H7 (cell line): ENCODE data around the gene TMIGD1. TPM values are rescaled to one million over a fixed set of nuclear protein-coding genes. Genes with fewer than 3 reads are reported as not detected.

Experiments used
- DNase-seq: peaks from one replicate; pipeline ENCODE4 v3.0.0; 2012
- H3K27me3 ChIP-seq: 2 replicates; pipeline ENCODE4 v1.6.0; 2011; ENCODE audit warnings: mild to moderate bottlenecking, low read length; ENCODE audit not compliant: control insufficient read depth, insufficient read depth
- H3K36me3 ChIP-seq: replicated peaks from 2 replicates; pipeline ENCODE4 v1.5.1; 2011; ENCODE audit warnings: low read length; ENCODE audit not compliant: control insufficient read depth, insufficient read depth
- H3K4me3 ChIP-seq: 2 replicates; pipeline ENCODE4 v1.5.1; 2011; ENCODE audit warnings: low read depth, mild to moderate bottlenecking, control low read depth, low read length, moderate library complexity; ENCODE audit not compliant: insufficient read depth
- total RNA-seq: library from RNA; depleted of rRNA; stranded (reverse); fragments of >200 nt; shearing (Covaris generic); gene quantifications from 2 replicates; pipeline ENCODE4 v1.2.3, GENCODE V29; 2014

The TMIGD1 gene
- total RNA-seq, 1 experiment from 2014 or later = not detected

DNA sequence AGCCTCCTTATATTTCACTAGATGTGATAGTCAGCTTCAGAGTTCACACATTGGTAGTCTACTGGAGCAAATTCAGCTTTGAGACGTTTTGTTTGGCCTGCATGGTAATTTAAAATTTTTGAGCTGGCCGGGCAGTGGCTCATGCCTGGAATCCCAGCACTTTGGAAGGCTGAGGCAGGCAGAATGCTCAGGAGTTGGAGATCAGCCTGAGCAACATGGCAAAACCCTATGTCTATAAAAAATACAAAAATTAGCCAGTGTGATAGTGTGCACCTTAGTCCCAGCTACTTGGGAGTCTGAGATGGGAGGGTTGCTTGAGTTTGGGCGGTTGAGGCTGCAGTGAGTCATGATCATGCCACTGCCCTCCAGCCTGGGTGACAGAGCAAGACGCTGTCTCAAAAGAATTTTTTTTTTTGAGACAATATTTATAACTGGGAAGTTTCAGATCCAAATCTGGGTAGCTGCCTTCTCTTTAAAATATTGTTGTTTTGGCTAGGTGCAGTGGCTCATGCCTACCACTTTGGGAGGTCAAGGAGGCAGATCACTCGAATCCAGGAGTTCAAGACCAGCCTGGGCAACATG, 37.3 kb downstream of the TMIGD1 start:
- H3K27me3 ChIP-seq = no peaks in the 10 kb centered on the region; the same call in 1 of the 2 replicates
- H3K4me3 ChIP-seq = no peak overlapping the region
- H3K36me3 ChIP-seq = no peaks in the 10 kb centered on the region
- DNase-seq = no peak

DNA sequence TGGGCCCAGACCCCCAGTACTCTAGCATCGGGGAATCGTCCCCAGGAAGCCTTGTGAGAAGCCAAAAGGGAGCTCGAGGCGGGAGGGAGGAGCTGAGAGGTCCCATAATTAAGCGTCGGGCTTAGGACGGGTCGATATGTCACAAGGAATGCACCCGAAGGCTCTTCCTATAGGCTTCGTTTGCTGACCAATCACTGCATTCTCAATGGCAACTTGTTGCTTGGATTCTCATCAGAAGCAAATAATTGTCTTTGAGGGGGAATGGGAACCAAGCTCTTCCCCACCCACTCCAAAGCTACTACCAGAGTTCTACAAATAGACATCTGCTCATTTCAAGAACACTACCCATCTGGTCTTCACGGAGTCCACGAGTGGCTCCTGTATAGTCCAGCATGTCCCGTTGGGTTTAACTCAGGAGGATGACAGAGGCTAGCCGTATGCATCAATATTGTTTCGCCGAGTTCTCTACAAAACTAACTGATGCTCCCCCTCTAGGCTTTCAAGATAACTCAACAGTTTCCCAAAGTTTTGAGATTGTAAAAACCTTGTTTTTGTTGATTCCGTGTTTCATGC, 41.5 kb downstream of the TMIGD1 start:
- H3K4me3 ChIP-seq = peak overlapping the region; percentile 94
- H3K27me3 ChIP-seq = peaks cover 2% of the 10 kb centered on the region; the same call in 1 of the 2 replicates
- peaks cover 4% of the 10 kb centered on the region for H3K36me3 ChIP-seq
- DNase-seq = no peak

DNA sequence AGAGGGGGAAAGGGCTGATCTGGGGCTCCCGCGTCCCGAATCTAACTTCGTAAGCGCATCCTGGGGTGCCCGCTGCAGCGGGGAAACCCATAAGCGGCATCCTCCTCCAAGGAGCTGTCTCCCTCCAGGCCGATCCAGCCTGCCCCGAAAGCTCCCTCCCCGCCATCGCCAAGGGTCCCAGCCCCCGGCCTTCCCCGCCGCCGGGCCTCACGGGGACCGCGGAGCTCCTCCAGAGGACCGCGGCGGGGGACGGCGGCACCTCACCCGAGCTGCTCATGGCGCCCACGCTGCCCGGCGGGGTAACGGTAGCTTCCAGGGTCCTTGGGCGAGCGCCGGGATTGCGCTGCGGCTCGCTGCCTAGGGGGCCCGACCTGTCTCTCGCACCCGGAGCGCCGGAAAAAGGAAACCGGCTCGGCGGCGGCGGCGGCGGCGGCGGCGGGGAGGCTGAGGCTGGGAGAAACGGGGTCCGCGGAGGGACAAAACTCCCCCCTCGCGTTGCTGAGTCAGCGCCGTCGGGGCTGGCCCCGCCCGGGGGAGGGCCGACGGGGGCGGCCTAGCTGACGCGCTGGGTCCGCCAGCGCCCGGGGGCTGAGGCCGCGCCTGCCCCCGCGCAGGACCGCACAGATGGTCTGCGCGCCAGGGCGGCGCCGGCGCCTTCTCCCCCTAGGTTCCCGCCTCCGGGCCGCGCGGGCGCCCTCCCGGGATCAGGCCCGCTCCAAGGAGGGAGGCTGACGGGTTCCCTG, 42.1 kb downstream of the TMIGD1 start, which contains the start of gene BLMH:
TSS of gene BLMH (minus strand) at position 402 of the 743 bp plus-strand sequence. CDS start at position 277, 125 bp downstream.
- H3K4me3 ChIP-seq = peak within 1 kb of the TSS; percentile 94
- DNase-seq = peak; percentile 94
- H3K27me3 ChIP-seq = peaks cover 2% of the 10 kb centered on the region; the same call in 1 of the 2 replicates
- peaks cover 9% of the 10 kb centered on the region for H3K36me3 ChIP-seq

GRCh38 chr17:30290696-30291542, 42.9 kb downstream of the TMIGD1 start:
- Histone ChIP-seq H3K36me3 (peaks cover 13% of the 10 kb centered on the region), H3K4me3 (peak overlapping the region; percentile 94), H3K27me3 (peaks cover 2% of the 10 kb centered on the region; the same call in 1 of the 2 replicates)
- peak; percentile 67 for DNase-seq

DNA sequence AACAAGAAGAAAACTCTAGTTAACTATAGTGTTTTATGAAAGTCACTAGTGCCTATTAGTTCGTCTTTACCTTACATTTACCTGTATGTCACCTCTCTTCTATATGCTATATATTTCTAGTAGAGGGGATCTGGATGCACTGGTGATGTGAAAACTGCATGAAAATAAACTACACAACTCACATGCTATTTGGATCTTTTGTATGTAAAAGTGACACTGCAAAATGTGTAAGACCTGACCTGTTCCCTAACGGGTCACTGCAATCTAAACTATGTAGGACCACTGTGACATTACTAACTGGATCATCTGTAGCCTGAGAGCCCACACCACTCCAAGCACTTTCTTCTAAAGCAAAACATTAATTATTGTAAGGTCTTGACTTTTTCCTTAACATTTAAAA, 43.8 kb downstream of the TMIGD1 start:
- H3K4me3 ChIP-seq = no peak overlapping the region
- no peak for DNase-seq
- H3K27me3 ChIP-seq = peaks cover 2% of the 10 kb centered on the region; the same call in 1 of the 2 replicates
- peaks cover 15% of the 10 kb centered on the region for H3K36me3 ChIP-seq

GRCh38 chr17:30279156-30279555, 54.7 kb downstream of the TMIGD1 start:
- H3K27me3 ChIP-seq = no peaks in the 10 kb centered on the region
- H3K4me3 ChIP-seq = no peak overlapping the region
- H3K36me3 ChIP-seq = peaks cover 7% of the 10 kb centered on the region
- no peak for DNase-seq

- H3K27me3 ChIP-seq = no peaks in the 10 kb centered on the region
- DNase-seq = peak; percentile 25
- no peak overlapping the region for H3K4me3 ChIP-seq
- peaks cover 15% of the 10 kb centered on the region for H3K36me3 ChIP-seq
Observed at GRCh38 chr17:30278032-30278431, 55.8 kb downstream of the TMIGD1 start.

- DNase-seq = no peak
- Histone ChIP-seq H3K27me3 (no peaks in the 10 kb centered on the region), H3K4me3 (no peak overlapping the region), H3K36me3 (peaks cover 22% of the 10 kb centered on the region)
Observed at GRCh38 chr17:30275911-30276310, 57.9 kb downstream of the TMIGD1 start.

GRCh38 chr17:30274887-30275286, 59.0 kb downstream of the TMIGD1 start:
- H3K36me3 ChIP-seq = peaks cover 22% of the 10 kb centered on the region
- H3K27me3 ChIP-seq = no peaks in the 10 kb centered on the region
- DNase-seq = no peak
- no peak overlapping the region for H3K4me3 ChIP-seq

DNA sequence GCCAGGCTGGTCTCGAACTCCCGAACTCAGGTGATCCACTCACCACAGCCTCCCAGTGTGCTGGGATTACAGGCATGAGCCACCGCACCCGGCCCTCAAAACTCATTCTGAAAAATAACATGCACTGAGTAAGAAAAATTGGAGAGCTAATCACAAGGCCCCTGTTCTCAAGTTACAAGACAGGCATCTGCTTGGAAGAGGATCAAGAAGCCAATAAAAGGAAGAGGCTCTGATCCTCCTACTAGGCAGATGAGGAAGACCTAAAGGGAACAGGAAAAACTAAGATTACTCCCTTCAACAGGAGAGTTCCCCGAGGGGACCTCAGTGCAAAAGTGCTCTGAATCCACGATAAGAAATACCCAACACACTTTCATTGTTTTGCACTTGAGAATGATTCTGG, 60.5 kb downstream of the TMIGD1 start:
- H3K36me3 ChIP-seq = peaks cover 22% of the 10 kb centered on the region
- H3K4me3 ChIP-seq = no peak overlapping the region
- no peak for DNase-seq
- H3K27me3 ChIP-seq = no peaks in the 10 kb centered on the region

- H3K27me3 ChIP-seq = no peaks in the 10 kb centered on the region
- DNase-seq = no peak
- H3K4me3 ChIP-seq = no peak overlapping the region
- peaks cover 26% of the 10 kb centered on the region for H3K36me3 ChIP-seq
Observed at GRCh38 chr17:30271102-30271501, 62.8 kb downstream of the TMIGD1 start.

GRCh38 chr17:30267625-30268024, 66.2 kb downstream of the TMIGD1 start:
- Histone ChIP-seq H3K36me3 (peaks cover 16% of the 10 kb centered on the region), H3K27me3 (no peaks in the 10 kb centered on the region), H3K4me3 (no peak overlapping the region)
- no peak for DNase-seq
